Measurements from ENCODE around the gene ST6GALNAC5.
"Not testable (repeated sequence)": the region's sequence is repeated elsewhere in the genome, so short reads cannot be mapped to it uniquely, and the experiment has no call there.

The ST6GALNAC5 gene

GRCh38 chr1:76867342-76868130 is at the start of gene ST6GALNAC5:
TSS of gene ST6GALNAC5 (plus strand) at chr1:76867480.
- DNase-seq = no peak

- no peak for DNase-seq
Observed at GRCh38 chr1:76820028-76820427, 47.3 kb upstream of the ST6GALNAC5 start.

- not testable (repeated sequence) for DNase-seq
Observed at GRCh38 chr1:76822961-76823360, 44.3 kb upstream of the ST6GALNAC5 start.

GRCh38 chr1:76824106-76824505 is 43.2 kb upstream of the ST6GALNAC5 start:
- no peak for DNase-seq

DNA sequence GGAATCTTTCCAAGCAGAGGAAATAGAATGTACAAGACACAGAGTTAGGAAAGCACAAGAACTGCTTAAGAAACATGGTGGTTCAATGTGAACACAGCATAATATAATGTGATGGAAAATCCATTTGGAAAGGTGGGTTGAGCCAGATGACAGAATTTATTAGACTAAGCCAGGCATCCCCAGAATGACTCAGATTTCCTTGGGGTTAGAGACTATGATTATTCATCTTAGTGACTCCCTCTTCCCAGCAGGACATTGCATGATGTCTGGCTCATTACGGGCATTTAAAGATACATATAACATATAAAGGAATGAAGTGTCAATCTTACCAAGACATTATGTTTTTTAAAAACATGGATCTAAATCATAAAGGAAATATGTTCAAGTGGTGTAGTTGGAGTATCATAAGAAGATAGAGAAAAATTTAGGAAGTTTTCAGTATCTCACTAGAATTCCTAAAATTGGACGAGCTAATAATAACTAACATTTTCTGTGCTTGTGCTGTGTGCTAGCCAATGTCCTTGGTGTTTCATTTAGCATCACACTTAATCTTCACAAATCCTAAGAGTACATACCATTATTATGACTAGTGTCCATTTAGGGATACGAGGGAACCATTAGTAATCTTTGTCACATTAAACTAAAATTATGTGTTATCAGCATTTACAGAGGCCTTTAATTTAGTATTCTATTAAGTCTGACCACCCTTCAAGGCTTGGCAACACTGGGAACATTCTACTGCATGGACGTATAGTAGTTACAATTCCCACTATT is 41.0 kb upstream of the ST6GALNAC5 start:
- DNase-seq = no peak

DNA sequence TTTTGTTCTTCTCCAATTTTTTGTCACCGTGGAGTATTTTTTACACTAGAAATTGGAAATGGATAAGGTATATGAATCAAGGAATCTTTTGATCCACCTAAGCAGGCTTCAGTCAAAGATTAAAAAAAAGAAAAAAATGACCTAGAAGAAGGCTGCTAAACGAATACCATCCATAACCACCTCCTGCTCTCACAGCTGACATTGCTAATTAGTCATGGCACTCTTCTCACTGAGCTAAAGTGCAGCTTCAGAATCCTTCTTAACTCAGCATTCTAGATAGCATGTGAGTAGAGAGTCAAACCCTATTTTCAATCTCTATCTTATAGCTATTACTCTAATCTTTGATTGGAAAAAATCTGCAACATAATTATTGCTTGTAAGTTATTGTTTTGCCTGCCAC is 40.2 kb upstream of the ST6GALNAC5 start:
- no peak for DNase-seq

DNA sequence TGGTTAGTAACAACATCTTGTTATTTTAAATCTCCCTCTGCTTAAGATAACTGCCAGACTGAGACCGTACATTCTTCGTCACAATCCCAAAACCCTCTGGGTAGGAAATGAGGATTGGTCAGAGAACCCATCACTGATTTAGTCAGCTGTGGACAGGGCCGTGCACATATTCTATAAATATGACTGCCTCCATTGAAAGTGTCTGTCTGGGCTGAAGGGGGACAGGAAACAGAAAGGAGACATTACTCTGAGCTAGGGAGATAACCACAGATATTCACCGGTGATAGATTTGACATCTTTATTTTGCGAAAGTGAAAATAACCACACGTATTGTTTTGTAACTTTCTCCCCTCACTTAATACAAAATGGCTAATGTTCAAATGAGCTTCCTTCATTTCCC is 36.9 kb upstream of the ST6GALNAC5 start:
- no peak for DNase-seq

DNA sequence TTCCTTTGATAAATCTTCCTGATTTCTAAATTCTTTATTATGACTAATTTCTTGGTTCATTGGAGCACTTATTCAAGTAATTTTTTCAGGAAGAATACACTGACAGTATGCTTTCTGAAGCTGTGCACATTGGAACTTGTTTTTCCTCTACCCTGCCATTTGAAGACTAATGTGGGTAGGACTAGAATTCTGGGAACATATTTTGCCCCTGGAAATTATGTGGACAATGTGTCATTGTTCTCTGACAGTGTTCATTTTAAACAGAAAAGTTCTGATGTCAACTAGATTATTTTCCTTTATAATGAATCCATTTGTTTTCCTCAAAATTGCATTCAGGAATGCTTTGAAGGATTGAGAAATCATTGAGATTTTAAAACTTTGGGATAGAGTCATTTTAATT is 34.8 kb upstream of the ST6GALNAC5 start:
- DNase-seq = no peak

DNA sequence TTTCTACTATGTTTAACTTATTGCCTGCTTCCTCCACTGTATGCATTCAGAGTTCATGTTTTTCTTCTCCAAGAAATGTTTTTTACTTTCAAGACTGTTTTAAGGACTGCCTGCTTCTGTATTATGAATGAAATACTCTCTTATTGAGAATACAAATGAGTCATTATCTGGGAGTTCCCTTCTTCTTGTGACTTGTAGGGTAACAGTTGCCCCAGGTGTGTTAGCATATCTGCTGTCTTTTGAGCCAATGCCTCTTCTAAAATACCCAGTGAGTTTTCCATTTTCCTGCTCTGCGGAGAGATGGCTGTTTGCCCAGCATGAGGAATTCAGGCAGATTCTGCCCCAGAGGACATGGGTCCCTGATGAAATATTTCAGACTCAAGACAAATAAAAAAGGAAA is 34.1 kb upstream of the ST6GALNAC5 start:
- DNase-seq = no peak

GRCh38 chr1:76833856-76834255 is 33.4 kb upstream of the ST6GALNAC5 start:
- DNase-seq = no peak

DNA sequence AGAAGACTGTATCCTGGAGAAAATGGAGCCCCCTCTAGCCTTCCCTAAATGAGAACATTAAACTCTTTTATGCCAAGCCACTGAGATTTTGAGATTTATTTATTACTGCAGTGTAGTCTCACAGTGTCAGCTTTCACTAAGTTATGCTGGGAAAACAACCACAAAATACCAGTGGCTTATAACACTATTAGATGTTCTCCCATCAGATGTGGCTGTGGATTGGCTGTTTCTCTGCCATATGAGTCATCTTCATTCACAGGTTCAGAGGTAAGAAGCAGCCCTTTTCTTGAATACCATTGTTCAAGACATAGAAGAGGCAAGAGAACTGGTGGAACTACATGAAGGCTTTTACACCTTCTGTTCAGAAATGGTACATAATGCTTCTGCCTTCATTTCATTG is 32.1 kb upstream of the ST6GALNAC5 start:
- DNase-seq = no peak

DNA sequence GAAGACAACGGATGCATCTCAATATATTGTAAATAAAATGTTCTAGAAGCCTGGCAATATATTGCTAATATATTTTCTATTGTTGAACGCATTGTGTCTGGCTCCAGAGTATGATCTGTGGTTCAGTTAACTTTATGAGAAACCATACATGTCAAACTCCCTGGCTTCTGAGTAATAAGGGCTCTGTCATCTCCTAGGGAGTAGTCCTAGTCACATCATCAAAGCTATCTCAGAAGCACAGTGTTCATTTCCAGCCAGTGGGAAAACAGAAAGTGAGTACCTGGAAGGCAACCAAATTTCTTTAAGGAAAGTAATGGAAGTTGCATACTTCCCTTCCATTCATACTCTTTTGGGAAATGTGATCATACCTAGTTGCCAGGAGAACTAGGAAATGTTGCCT is 27.0 kb upstream of the ST6GALNAC5 start:
- DNase-seq = no peak

DNA sequence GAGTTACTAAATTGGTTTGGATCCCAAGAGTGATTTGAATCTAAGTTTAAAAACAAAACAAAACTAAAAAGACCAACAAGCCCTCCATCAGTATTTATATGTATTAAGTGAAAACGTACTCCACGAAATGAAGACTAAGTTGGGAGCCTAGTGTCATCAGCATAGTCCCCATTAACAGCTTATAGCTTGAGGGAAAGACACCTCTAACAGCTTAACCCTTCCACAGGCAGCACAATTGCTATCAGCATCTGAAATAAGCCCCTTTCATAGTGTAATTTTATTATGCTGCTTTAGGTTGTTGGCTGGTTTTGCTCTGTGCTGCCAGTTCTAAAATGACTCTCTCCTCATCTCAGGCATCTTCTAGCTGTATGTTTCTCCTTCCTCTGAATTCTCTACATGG is 25.8 kb upstream of the ST6GALNAC5 start:
- no peak for DNase-seq

DNA sequence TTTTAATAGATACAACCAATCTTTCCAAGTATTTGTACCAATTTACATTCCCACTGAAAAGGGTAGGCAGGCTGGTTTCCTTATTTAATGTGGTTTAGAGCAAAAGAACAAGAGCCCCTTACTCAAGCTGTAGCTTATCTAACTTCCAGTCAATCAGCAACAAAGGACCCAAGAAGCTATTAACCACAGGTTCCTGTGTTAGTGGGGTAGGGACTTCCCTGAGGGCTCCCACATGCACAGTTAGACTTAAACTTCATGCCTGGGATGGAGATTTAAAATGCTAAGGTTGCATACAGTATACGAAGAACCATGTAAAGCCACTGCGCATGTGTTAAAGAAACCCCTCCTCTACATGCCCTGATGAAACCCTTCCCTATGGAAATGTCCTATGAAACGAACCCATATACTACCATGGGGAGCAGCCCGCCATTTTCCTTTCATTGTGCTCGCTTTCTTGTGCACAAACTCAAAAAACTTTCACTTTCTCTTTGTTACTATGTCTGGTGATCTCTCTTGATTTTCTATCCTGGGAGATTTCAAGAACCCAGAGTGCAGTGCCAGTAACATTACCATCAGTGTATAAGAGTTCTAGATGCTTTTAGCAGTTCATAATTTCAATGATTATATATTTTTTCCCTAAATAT is 23.3 kb upstream of the ST6GALNAC5 start:
- no peak for DNase-seq

DNA sequence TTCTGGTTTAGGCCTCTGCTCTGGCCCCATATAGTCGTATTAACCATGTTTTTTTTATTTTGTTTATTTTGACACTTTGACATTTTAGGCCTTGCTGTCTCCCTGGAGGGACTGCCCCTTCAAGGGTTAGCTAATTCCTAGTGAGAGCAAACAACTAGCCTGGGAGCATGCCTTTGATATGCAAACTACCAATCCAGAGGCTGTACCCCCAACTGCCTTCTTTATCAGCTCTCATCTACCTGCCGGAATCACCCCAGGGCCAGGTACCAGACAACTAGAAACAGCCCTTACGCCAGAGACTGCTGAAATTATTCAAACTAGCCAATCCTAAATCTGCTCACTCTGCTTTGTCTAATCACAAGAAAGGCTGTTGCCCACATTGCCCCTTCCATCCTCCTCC is 13.0 kb upstream of the ST6GALNAC5 start:
- DNase-seq = no peak

GRCh38 chr1:76856104-76856503 is 11.2 kb upstream of the ST6GALNAC5 start:
- DNase-seq = no peak

DNA sequence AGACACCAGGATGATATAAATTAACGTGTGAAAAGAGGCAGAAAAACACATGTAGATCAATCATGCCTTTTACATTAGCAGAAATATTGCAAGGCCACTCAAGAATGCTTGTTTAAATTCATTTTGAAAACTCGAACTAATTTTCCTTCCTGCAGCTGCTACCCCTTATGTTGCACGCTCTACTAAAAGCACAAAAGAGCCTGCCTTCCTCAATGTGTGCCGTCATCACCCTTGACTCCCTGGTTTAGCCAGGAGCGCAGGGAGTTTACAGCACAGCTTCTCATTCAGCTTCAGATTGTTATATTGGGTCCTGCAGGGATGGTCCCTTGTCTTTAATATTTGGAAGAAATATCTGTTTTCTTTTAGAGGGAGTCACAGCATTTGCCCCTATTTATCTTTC is 10.1 kb upstream of the ST6GALNAC5 start:
- no peak for DNase-seq

DNA sequence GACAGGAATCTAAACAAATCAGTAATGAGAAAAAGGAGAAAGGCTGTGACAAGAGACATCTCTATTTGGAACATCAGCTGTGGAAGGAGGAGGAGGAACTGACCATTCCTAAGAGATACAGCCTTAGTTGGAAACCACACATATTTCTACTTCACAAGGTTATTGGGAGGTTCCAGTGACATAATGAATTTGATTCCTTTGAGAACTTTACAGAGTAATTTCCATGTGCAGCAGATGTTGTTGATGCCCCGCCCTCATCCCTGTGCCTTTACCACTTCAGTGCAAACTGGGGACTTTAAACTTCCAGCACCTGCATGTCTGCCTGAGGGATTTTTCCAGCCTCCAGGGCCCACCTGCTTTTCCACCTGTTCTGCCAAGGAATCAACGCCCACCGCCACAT is 9.3 kb upstream of the ST6GALNAC5 start:
- DNase-seq = no peak

GRCh38 chr1:76861149-76861548 is 6.1 kb upstream of the ST6GALNAC5 start:
- DNase-seq = no peak

- no peak for DNase-seq
Observed at GRCh38 chr1:76862447-76862846, 4.8 kb upstream of the ST6GALNAC5 start.

GRCh38 chr1:76864383-76864782 is 2.9 kb upstream of the ST6GALNAC5 start:
- no peak for DNase-seq

DNA sequence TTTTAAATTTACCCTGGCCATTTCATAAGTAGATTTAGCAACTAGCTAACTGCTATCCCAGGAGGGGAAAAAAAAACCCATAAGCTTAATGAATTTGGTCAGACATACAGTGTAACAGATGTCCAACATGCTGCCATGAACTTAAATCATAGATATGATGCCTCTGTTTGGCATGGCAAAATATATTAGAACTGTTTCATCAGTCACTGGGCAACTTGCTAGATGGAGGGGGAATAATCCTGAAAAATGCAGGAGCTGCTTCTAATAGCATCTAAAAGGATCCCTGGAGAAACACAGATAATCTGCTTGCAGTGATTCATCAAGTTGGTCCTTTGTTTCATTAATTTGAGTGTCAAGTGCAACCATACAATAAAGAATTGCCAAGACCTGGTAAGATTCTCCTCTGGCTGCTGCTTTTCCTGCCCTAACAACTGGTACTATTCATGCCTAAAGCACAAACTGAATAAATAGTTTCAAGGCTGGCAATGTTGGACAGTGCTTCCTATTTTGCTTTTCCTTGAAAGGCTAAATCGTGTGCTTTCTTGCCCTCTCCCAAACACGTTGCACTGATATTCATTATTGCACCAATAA is 1.5 kb upstream of the ST6GALNAC5 start:
- DNase-seq = no peak

DNA sequence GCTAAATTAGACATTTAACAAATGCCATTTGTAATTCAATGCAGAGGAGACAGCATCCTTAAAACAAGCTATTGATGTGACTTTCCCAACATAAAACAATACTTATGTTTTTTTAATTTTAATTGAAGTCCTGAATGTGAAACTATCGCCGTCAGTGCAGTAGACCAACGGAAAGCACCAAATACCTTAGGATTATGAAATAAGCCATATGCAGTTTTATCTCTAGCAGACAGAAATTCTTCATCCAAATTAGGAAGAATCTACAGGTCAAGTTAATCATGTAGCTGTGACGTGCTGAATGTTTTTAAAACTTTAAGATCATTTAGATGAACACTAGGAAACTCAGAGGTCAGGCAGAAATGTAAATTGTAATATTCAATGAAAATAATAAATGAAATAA is 714 bp upstream of the ST6GALNAC5 start:
- DNase-seq = no peak
